Measurements from ENCODE around the gene ANKRD39. TPM values are rescaled to one million over a fixed set of nuclear protein-coding genes. Genes with fewer than 3 reads are reported as not detected.

ANKRD39 gene
- total and polyA plus RNA-seq, 2 donors, result 5.8 to 18.8 TPM

DNA sequence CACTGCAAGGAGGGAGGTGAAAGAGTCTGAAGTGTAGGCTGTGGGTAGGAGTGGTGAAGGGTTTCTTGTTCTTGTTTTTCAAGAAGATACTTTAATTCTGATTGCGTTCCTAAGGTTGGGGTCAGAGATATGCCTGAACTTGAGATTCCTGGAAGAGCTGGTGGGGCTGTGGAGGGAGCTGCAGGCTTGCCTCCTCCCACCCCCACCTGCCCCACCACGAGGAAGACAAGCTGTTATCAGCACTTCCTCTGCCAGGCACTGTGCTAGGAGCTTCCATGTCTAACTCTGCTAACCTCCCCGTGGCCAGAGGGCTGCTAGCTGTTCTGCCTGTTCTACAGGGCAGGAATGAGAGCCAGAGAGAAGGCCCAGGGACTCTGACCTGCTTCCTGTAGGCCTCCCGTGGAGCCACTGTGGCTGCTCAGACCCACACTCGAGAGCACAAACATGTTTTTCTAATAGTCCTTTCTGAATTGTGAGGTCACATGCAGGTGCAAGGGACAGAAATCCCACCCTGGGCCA lies 27.7 kb downstream of the ANKRD39 start:
- Histone ChIP-seq H3K36me3 (ENCODE audit: insufficient read depth) (peaks cover 9% of the 10 kb centered on the region), H3K27ac (ENCODE audit: low read depth) (no peak overlapping the region), H3K4me1 (ENCODE audit: insufficient read depth) (no peaks in the 10 kb centered on the region), H3K4me3 (ENCODE audit: low read depth, low read length) (no peak overlapping the region)
- WGBS, result 67% methylated on average over 5 of the region's 5 CpGs
- DNase-seq (ENCODE audit: extremely low spot score), result no peak

GRCh38 chr2:96828874-96829273 lies 28.9 kb downstream of the ANKRD39 start:
- WGBS, result 95% methylated on average over 13 of the region's 13 CpGs
- Histone ChIP-seq H3K4me3 (ENCODE audit: low read depth, low read length) (no peak overlapping the region), H3K4me1 (ENCODE audit: insufficient read depth) (no peaks in the 10 kb centered on the region), H3K36me3 (ENCODE audit: insufficient read depth) (peaks cover 11% of the 10 kb centered on the region), H3K27ac (ENCODE audit: low read depth) (no peak overlapping the region)
- no peak for DNase-seq (ENCODE audit: extremely low spot score)

DNA sequence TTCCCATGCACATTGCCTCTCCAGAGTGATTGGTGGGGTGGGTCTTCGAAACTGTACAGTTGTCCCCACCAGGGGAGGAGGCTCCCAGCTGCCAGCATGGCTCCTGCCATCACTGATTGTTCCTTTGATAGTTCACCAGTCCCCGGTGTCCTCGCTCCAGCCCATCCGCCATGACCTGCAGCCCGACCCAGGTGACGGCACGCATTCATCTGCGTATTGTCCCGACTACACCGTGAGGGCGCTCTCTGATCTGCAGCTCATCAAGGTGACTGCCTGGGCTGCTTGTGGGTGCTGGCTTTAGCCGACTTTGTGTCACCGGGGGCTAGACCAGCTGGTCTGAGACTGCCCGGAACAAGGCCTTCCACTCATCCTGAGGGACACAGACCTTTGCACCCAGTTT lies 29.4 kb downstream of the ANKRD39 start:
- no peak for DNase-seq (ENCODE audit: extremely low spot score)
- no peak overlapping the region for H3K27ac ChIP-seq (ENCODE audit: low read depth)
- H3K36me3 ChIP-seq (ENCODE audit: insufficient read depth), result peaks cover 11% of the 10 kb centered on the region
- WGBS, result 95% methylated on average over 14 of the region's 14 CpGs
- H3K4me3 ChIP-seq (ENCODE audit: low read depth, low read length), result no peak overlapping the region
- no peaks in the 10 kb centered on the region for H3K4me1 ChIP-seq (ENCODE audit: insufficient read depth)

GRCh38 chr2:96826546-96827278 lies 31.1 kb downstream of the ANKRD39 start:
- Histone ChIP-seq H3K36me3 (ENCODE audit: insufficient read depth) (peaks cover 11% of the 10 kb centered on the region), H3K4me1 (ENCODE audit: insufficient read depth) (no peaks in the 10 kb centered on the region), H3K4me3 (ENCODE audit: low read depth, low read length) (no peak overlapping the region), H3K27ac (ENCODE audit: low read depth) (no peak overlapping the region)
- WGBS, result 92% methylated on average over 22 of the region's 22 CpGs
- DNase-seq (ENCODE audit: extremely low spot score), result no peak

- DNase-seq (ENCODE audit: extremely low spot score), result no peak
- Histone ChIP-seq H3K4me3 (ENCODE audit: low read depth, low read length) (no peak overlapping the region), H3K27ac (ENCODE audit: low read depth) (no peak overlapping the region), H3K4me1 (ENCODE audit: insufficient read depth) (no peaks in the 10 kb centered on the region), H3K36me3 (ENCODE audit: insufficient read depth) (peaks cover 11% of the 10 kb centered on the region)
- 96% methylated on average over 14 of the region's 14 CpGs for WGBS
Observed at GRCh38 chr2:96825057-96825456, 32.8 kb downstream of the ANKRD39 start.

DNA sequence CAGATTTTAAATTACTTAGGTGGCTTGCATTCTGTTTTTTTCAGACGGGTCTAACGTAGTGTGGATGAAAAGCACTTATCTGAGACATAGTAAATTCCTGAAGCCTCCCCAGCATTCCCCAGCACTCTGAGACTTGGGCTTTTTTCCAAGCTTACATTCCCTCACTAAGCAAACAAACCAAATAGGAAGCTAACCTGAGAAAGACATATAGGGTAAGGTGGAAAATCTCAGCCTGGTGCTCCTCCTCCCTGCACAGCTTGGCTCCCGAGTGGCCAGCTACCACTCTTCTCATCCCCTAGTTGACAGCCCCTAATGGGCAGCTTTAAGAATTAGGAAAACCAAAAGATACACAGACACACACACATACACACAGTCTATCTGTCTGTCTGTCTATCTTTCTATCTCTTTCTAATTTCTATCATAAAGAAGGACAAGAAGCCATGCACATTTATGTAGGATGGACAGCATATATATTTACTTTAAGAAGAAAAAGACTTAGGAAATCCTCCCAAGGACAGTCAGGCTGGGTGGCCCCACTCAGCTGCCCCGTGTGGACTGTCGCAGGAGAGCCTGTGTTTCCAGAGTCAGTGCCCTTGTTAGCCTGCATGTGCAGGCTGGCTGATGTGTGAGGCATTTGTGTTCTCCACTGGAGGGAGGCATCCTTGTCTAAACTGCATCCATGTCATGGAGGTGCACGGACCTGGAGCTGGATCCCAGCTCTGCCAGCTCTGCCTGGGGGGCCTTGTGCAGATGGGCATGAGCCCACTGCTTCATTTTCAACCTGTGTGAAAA lies 33.5 kb downstream of the ANKRD39 start:
- WGBS, result 48% methylated on average over 6 of the region's 6 CpGs
- Histone ChIP-seq H3K36me3 (ENCODE audit: insufficient read depth) (peaks cover 11% of the 10 kb centered on the region), H3K4me3 (ENCODE audit: low read depth, low read length) (no peak overlapping the region), H3K27ac (ENCODE audit: low read depth) (no peak overlapping the region), H3K4me1 (ENCODE audit: insufficient read depth) (peaks cover under 1% of the 10 kb centered on the region)
- DNase-seq (ENCODE audit: extremely low spot score), result no peak

GRCh38 chr2:96823198-96823597 lies 34.6 kb downstream of the ANKRD39 start:
- Histone ChIP-seq H3K36me3 (ENCODE audit: insufficient read depth) (peaks cover 9% of the 10 kb centered on the region), H3K27ac (ENCODE audit: low read depth) (no peak overlapping the region), H3K4me3 (ENCODE audit: low read depth, low read length) (no peak overlapping the region), H3K4me1 (ENCODE audit: insufficient read depth) (peaks cover 4% of the 10 kb centered on the region)
- 62% methylated on average over 11 of the region's 11 CpGs for WGBS
- no peak for DNase-seq (ENCODE audit: extremely low spot score)

GRCh38 chr2:96822786-96823185 lies 35.0 kb downstream of the ANKRD39 start:
- 59% methylated on average over 4 of the region's 4 CpGs for WGBS
- H3K4me1 ChIP-seq (ENCODE audit: insufficient read depth), result peaks cover 4% of the 10 kb centered on the region
- no peak for DNase-seq (ENCODE audit: extremely low spot score)
- no peak overlapping the region for H3K4me3 ChIP-seq (ENCODE audit: low read depth, low read length)
- peaks cover 9% of the 10 kb centered on the region for H3K36me3 ChIP-seq (ENCODE audit: insufficient read depth)
- H3K27ac ChIP-seq (ENCODE audit: low read depth), result no peak overlapping the region

GRCh38 chr2:96821113-96821675 lies 36.6 kb downstream of the ANKRD39 start:
- H3K27ac ChIP-seq (ENCODE audit: low read depth), result no peak overlapping the region

GRCh38 chr2:96819876-96820511 lies 37.8 kb downstream of the ANKRD39 start:
- DNase-seq (ENCODE audit: extremely low spot score), result no peak
- Histone ChIP-seq H3K4me3 (ENCODE audit: low read depth, low read length) (no peak overlapping the region), H3K36me3 (ENCODE audit: insufficient read depth) (peaks cover 1% of the 10 kb centered on the region), H3K4me1 (ENCODE audit: insufficient read depth) (peaks cover 4% of the 10 kb centered on the region), H3K27ac (ENCODE audit: low read depth) (no peak overlapping the region)
- 88% methylated on average over 12 of the region's 12 CpGs for WGBS

More at GRCh38 chr2:96821113-96821675, 36.6 kb downstream of the ANKRD39 start:
- Histone ChIP-seq H3K36me3 (ENCODE audit: insufficient read depth) (peaks cover 3% of the 10 kb centered on the region), H3K4me3 (ENCODE audit: low read depth, low read length) (no peak overlapping the region), H3K4me1 (ENCODE audit: insufficient read depth) (peaks cover 4% of the 10 kb centered on the region)
- no peak for DNase-seq (ENCODE audit: extremely low spot score)
- WGBS, result 79% methylated on average over 11 of the region's 11 CpGs

DNA sequence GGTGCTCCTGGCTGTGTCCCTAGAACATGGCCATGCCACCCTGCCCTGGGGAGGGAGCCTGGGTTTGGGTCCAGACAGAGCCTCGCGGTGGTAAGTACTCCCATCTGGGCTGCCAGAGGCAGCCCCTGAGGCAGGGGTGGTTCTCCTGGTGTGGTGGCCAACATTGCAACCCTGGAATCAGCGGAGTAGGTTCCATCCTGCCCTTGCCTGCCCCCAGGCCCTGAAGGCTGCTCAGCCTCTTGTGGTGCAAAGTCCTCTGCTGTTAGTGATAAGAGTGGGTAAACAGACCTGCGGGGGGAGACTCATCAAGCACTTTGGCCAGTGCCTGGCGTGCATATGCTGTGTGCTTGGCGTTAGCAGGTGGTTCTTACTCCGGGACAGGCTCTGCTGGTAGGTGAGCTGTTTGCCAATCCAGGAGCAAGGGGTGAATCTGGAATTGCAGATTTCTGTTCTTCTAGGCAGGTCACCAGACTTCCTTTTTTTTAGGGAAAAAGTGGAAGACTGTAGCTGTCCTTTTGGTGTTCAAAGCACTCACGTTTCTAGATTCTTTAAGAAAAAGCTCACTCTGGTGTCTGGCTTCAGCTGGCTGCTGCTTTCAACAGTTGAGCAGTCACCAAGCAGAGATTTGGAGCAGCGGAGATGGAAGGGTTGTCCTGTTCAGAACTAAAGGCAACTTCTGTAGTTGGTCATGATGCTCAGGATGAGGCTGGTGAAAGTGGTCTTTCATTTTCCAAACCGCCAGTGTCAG lies 38.5 kb downstream of the ANKRD39 start:
- no peak for DNase-seq (ENCODE audit: extremely low spot score)
- no peaks in the 10 kb centered on the region for H3K36me3 ChIP-seq (ENCODE audit: insufficient read depth)
- no peak overlapping the region for H3K4me3 ChIP-seq (ENCODE audit: low read depth, low read length)
- 73% methylated on average over 10 of the region's 10 CpGs for WGBS
- no peak overlapping the region for H3K27ac ChIP-seq (ENCODE audit: low read depth)
- H3K4me1 ChIP-seq (ENCODE audit: insufficient read depth), result peaks cover 4% of the 10 kb centered on the region

GRCh38 chr2:96817882-96818281 lies 39.9 kb downstream of the ANKRD39 start:
- Histone ChIP-seq H3K36me3 (ENCODE audit: insufficient read depth) (no peaks in the 10 kb centered on the region), H3K27ac (ENCODE audit: low read depth) (no peak overlapping the region), H3K4me1 (ENCODE audit: insufficient read depth) (peaks cover 4% of the 10 kb centered on the region), H3K4me3 (ENCODE audit: low read depth, low read length) (peak overlapping the region; percentile 84)
- WGBS, result 77% methylated on average over 8 of the region's 8 CpGs
- no peak for DNase-seq (ENCODE audit: extremely low spot score)

Measured in urinary bladder (tissue), 4 donors.